Measurements from ENCODE around the gene SLC34A1.
A peak's percentile ranks its signal among the peaks of the same experiment; 100 is the strongest.

The SLC34A1 gene

GRCh38 chr5:177433658-177434217 is 49.5 kb downstream of the SLC34A1 start:
- DNase-seq = no peak

DNA sequence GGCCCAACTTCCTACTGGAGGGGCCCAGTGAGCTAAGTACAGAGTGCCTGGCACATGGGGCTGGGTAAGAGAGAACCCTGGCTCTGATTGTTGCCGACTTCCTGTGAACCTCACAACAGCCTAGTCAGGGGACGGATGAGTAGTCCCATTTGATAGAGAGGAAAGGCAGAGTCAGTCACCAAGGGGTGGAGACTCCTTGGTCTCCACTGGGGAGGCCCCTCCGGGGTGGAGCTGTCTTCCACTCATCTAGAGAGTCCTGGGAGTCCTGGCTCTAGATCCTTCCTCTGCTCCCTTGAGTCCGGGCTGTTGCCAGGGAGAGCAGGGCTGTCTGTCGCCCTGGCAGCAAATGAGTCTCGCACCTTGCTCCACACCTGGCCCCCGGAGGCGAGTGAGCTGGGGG is 50.2 kb downstream of the SLC34A1 start:
- no peak for DNase-seq

DNA sequence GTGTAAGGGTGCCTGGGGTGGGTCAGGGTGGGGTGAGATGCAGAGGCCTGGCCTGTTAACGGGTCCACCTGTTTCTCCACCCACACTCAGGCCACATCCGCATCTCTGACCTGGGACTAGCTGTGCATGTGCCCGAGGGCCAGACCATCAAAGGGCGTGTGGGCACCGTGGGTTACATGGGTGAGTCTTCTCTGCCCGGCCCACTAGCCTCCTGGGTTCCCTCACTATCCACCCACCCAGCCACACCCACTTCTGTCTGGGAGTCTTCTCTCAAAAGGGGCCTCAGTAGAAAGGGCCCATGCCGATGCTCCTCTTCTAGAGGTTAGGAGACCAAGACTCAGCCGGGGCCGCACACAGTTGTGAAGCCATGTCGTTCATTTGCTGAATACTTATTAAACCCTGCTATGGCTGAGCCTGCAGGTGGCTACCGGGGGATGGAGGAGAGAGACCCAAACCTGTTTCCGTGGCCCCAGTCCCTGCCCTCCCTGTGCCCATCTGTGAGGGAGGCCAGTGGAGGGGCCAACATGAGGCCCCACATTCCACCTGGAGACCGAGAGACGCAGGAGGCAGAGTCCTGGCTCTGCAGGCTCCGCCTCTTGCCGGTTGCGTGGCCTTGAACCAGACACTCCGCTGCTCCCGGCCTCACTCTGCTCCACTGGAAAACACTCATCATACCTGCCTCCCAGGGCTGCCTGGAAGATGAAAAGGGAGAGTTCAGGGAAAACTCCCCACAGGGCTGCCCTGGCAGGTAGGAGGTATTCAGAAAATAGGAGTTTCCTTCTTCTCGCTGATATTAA is 50.9 kb downstream of the SLC34A1 start:
- no peak for DNase-seq

- no peak for DNase-seq
Measured at GRCh38 chr5:177435847-177436536, 51.8 kb downstream of the SLC34A1 start.

- no peak for DNase-seq
Measured at GRCh38 chr5:177437623-177438022, 53.4 kb downstream of the SLC34A1 start.

DNA sequence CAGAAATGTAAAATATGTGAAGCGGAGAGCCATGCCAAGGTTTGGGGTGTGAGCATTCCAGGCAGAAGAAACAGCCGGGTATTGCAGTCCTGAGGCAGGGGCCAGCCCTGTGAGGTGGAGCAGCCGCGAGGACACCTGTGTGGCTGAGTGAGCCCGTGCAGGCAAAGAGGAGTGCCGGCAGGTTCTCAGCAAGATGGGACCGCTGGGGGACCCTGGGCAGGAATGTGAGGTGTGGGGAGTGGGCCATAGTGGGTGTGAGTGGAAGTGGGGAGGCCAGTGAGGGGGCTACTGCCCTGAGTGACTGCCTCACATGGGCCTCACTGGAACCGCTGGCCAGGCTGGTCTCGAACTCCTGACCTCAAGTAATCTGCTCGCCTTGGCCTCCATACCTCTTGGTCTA is 54.2 kb downstream of the SLC34A1 start:
- no peak for DNase-seq

DNA sequence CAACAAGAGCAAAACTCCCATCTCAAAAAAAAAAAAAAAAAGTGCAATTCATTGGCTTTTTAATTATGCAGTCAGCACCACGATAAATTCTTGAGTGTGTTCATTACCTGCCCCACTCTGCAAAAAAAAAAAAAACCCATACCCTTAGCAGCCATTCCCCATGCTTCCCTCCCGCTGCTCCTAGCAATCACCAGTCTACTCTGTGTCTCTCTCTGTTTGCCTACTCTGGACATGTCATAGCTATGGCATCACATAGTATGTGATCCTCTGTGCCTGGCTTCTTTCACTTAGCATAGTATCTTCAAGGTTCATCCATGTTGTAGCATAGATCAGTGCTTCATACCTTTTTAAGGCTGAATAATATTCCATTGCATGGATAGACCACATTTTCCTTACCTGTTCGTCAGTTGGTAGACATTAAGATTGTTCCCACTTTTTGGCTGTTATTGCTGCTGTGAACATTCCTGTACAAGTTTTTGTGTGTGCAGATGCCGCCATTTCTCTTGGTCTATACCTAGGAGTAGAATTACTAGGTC is 55.4 kb downstream of the SLC34A1 start:
- DNase-seq = no peak

DNA sequence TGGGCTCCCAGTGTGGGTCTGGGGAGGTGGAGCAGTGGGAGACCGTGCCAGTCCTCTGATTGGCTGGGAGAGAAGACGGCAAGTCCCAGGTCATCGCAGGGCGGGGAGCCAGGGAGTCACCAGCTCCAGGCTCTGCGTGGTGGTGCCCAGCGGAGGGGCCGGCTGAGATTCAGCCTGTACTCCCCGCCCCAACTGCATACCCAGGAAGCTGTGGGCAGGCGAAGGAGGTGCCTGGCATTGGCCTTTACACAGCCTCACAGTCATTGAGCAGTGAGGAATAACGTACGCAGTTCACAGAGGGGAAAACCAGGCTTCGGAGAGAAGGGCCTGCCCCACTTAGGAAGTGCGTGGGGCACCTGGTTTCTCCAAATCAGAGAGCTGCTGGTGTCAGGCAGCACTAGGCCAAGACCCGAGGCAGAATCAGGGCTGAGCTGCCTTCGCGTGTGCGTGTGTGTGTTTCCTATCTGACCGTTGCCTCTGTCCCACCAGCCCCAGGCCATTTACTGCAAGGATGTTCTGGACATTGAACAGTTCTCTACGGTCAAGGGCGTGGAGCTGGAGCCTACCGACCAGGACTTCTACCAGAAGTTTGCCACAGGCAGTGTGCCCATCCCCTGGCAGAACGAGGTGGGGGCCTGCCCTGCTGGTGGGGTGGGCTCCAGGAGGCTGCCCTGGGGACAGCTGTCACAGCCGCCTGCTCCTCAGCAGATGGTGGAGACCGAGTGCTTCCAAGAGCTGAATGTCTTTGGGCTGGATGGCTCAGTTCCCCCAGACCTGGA is 56.2 kb downstream of the SLC34A1 start:
- DNase-seq = no peak

GRCh38 chr5:177440990-177441780 is 57.0 kb downstream of the SLC34A1 start:
- DNase-seq = no peak

DNA sequence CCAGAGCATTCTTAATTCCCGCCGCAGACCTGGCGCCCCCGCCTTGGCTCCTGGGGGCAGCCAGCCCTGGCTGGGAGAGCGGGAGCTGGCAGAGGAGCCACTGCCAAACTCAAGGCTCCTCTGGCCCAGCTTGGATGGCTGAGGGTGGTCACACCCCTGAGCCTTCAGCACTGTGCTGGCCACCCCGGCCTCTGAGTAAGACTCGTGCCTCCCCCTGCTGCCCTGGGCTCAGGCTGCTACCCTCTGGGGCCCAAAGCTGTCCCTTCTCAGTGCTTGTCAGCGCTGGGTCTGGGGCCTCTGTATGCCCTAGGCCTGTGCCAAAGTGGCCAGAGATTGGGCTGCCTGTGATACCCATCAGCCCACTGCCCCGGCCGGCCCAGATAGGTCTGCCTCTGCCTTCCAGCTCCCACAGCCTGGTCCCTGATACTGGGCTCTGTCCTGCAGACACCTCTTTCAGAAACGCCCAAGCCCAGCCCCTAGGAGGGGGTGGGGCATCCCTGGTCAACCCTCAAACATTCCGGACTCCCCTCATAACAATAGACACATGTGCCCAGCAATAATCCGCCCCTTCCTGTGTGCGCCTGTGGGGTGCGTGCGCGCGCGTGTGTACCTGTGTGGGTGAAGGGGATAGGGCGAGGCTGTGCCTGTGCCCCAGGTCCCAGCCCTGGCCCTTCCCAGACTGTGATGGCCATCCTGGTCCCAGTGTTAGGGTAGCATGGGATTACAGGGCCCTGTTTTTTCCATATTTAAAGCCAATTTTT is 58.0 kb downstream of the SLC34A1 start:
- DNase-seq = no peak

DNA sequence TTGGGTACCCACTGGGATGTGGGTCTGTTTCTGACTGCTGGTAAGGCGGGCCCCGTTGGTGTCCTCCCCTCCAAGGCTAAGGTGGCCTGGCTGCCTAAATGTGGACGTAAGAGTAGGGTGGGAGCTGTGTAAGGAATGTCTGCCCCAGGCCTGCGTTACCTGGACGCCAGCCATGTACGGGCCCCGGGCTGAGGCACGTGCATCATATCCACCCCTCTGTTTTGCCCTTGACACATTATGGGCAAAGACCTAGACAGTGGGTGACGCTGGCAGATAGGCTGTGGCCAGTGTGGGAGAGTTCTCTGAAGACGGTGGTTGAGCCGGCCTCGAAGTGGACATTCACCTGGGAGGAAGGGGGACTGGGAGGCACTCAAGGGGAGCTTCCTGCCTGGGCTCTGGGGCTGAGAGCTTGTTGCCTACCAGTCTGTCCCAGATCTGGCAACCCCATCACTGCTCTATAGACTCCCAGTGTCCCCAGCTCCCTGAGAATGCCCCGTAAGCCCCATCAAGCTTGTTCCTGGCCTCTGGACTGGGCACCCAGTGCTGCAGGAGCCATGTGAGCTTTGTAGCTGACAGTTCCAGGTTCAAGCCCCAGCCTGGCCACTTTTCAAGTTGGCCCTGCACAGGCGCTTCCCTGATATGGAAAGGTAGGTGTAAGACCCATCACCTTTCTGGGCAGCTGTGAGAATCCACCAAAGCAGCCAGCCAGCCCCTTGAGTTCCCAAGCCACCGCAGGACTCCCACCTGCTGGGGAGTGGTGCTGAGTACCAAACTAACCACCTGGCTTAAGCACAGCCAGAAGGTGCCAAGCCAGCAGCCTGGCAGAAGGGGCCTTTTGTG is 59.1 kb downstream of the SLC34A1 start:
- no peak for DNase-seq

GRCh38 chr5:177444106-177445051 is 60.1 kb downstream of the SLC34A1 start:
- DNase-seq = no peak

- DNase-seq = no peak
Measured at GRCh38 chr5:177445052-177445916, 61.0 kb downstream of the SLC34A1 start.

- DNase-seq = no peak
Measured at GRCh38 chr5:177445917-177446199, 61.6 kb downstream of the SLC34A1 start.

DNA sequence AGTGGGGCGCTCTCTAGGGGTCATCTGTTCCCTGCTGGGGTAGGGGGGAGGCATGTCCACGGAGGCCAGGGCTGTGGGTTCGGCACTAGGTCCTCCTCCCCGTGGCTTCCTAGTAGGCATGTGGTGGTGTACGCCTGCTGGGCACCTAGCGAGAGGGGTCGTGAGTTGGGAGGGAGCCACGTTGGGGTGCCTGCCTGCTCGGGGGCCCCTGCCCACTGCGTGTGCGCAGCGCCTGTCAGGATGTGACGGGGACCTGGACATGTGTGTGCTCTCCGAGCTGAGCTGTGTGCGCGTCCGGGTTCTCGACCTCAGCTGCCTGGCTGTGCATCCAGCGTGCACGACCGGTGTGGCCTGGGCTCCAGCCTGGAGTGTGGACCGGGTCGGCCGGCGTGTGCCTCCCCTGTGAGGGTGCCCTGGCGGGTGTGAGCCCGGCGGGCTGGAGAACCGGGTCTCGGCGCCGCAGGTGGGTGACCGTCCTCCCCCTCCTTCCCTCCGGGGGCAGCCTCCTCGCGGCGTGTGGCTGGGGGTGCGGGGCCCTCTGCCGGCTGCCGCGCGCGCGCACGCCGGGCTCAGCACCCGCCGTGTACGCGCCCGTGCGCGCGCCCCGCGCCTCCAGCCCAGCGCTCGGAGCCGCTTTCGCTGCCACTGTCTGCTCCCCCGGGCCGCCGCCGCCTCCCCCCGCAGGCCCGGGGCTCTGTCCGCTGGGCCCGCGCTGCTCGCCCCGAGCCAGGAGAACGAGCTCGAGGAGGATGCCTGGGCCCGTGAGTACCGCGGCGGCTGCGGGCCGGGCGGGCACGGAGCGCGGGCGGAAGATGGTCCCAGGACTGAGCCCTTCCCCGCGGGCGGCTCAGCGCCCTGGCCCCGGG is 62.2 kb downstream of the SLC34A1 start, which contains the start of gene PRR7:
TSS of gene PRR7 (plus strand) at position 615 of the 866 bp plus-strand sequence. CDS start 8,254 bp downstream, outside the sequence.
- DNase-seq = peak; percentile 81

GRCh38 chr5:177447066-177447610 is 62.9 kb downstream of the SLC34A1 start:
- DNase-seq = peak; percentile 82
